NCI-H1092 (cell line): ENCODE measurements around the gene SMG9.

Experiments
- DNase-seq: peaks from one replicate; lab custom pipeline; 2025; lab: John Stamatoyannopoulos, UW

SMG9 gene

GRCh38 chr19:43752287-43752875 lies 2.4 kb downstream of the SMG9 start:
- DNase-seq = no peak

GRCh38 chr19:43751466-43752220 lies 3.1 kb downstream of the SMG9 start:
- no peak for DNase-seq

GRCh38 chr19:43749898-43750297 lies 4.9 kb downstream of the SMG9 start:
- no peak for DNase-seq

- DNase-seq = no peak
Measured at GRCh38 chr19:43749152-43749551, 5.6 kb downstream of the SMG9 start.

GRCh38 chr19:43748685-43749084 lies 6.1 kb downstream of the SMG9 start:
- DNase-seq = no peak

GRCh38 chr19:43748205-43748594 lies 6.6 kb downstream of the SMG9 start:
- no peak for DNase-seq

GRCh38 chr19:43747557-43748204 lies 7.1 kb downstream of the SMG9 start:
- no peak for DNase-seq

- DNase-seq = no peak
Measured at GRCh38 chr19:43743059-43743458, 11.7 kb downstream of the SMG9 start.

GRCh38 chr19:43741075-43741825 lies 13.5 kb downstream of the SMG9 start:
- no peak for DNase-seq

GRCh38 chr19:43739439-43740235 lies 15.1 kb downstream of the SMG9 start:
- no peak for DNase-seq

- DNase-seq = no peak
Measured at GRCh38 chr19:43738780-43739211, 16.0 kb downstream of the SMG9 start.

GRCh38 chr19:43735957-43736356 lies 18.8 kb downstream of the SMG9 start:
- no peak for DNase-seq

GRCh38 chr19:43735013-43735412 lies 19.7 kb downstream of the SMG9 start:
- DNase-seq = no peak

- DNase-seq = no peak
Measured at GRCh38 chr19:43731846-43732245, 22.9 kb downstream of the SMG9 start.

- no peak for DNase-seq
Measured at GRCh38 chr19:43731346-43731745, 23.4 kb downstream of the SMG9 start.

GRCh38 chr19:43729919-43730318 lies 24.8 kb downstream of the SMG9 start:
- DNase-seq = no peak

GRCh38 chr19:43727593-43727853 lies 27.2 kb downstream of the SMG9 start:
- DNase-seq = no peak

GRCh38 chr19:43726736-43727592 lies 27.8 kb downstream of the SMG9 start:
- DNase-seq = no peak

GRCh38 chr19:43725468-43725867 lies 29.3 kb downstream of the SMG9 start:
- no peak for DNase-seq

- DNase-seq = no peak
Measured at GRCh38 chr19:43724896-43725295, 29.9 kb downstream of the SMG9 start.

GRCh38 chr19:43723588-43723987 lies 31.2 kb downstream of the SMG9 start:
- DNase-seq = no peak
